Omental fat pad (tissue), 4 donors: ENCODE results near the gene ULK2. TPM values are rescaled to one million over a fixed set of nuclear protein-coding genes. Genes with fewer than 3 reads are reported as not detected.
A peak's percentile ranks its signal among the peaks of the same experiment; 100 is the strongest.

Source experiments
- ATAC-seq: fragments of 150-250 bp; one replicate; pipeline ENCODE4 v1.9.1; 2016; ENCODE audit warnings: mild to moderate bottlenecking, moderate library complexity; ENCODE audit not compliant: low FRiP score
- DNase-seq: peaks from one replicate; pipeline ENCODE4 v3.0.0-alpha.2; 2019; ENCODE audit warnings: low spot score
- CTCF ChIP-seq, 3 donors: fragments of 450-650 bp; IDR thresholded peaks; one replicate each; pipeline ENCODE4 v1.5.1; 2016 to 2017; ENCODE audit warnings: antibody characterized with exemption in 3 of 3, mild to moderate bottlenecking in 3 of 3, moderate library complexity in 2 of 3
- total RNA-seq, 4 donors: library from RNA; depleted of rRNA; stranded (reverse); fragments of >200 nt; gene quantifications; one replicate each; pipeline ENCODE4 v1.1.0, GENCODE V29; 2016

The ULK2 gene
- total RNA-seq, 4 donors from 2014 or later: 18.9 to 35.8 (median 26.5) TPM

DNA sequence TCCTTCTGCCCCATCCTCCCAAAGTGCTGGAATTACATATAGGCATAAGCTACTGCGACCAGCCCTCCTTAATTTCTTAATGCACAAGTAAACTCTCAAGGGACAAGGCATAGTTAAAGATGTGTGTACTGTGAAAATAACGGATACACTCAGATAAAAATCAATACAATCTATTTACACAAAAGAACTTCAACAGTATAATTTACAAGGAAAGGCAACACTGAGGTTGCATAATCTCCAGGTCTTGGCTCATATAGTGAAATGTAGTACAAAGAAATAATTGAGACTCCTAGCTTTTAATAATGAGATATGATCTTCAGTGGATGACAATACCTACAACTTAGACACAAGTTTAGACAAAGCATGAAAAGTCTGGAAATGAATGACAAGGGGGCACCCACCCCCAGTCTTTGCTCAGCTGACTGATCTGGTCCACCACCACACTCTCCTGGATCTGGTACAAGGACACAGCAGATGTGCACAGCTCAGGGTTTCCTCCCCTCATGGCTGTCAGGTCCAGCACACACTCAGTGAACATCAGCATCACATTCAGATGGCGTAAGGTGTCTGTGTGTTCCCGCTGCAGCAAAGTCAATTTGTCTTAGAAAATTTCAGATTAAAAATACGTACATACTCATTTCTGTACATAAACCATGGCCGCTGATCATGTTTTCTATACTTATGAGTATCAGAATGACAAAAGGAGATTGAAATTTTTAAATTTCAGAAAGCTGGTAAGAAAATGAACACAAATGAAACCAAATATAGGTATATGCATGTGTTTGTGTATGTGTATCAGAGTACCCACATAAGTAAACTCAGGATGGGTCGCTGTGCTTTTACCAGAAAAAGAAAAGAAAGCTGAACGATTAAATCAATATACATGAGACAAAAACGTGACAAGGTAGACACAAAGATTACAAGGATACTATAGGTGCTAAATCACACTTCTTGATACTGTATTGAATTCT lies 86.0 kb downstream of the ULK2 start:
- no peak for TF ChIP-seq CTCF (IDR thresholded peaks at IDR 0.05)
- no peak for ATAC-seq
- DNase-seq: no peak

DNA sequence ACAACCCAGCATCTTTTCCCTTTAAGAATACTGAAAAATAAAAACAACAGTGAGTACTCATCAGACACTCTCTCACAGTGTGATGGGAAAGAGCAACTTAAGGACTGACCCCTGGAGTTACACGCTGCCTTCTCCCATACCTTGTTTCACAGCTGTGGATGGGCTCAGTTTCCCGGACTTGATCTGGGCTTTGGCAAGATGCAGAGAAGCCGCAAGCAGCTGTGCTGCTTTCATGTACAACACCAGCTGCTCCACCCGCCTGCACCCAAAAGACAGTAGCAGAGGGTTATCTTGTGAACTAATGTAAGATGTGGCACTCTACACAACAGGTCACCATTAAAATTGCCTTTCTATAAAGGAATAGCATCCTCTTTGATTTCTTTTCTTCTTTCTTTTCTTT lies 86.9 kb downstream of the ULK2 start:
- TF ChIP-seq CTCF (IDR thresholded peaks at IDR 0.05): no peak
- DNase-seq (no peak), ATAC-seq (no peak)

DNA sequence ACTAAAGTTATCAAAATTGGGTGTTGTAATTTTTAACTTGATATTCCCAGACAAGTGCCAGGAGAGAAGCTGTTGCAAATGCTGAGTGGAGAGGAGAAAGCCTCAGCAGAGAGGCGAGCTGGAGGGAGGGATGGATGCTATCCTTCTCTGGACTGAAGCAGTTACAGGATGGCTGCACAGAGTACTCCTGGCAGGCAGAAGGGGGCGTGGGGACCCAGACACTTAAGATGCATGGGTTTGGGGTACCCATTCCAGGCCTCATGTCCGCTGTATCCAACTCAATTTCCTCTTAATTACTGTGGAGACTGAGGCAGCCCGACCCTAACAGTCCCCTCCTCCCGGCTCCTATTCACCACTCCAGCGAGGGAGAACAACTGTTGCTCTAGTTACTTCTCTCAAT lies 94.2 kb downstream of the ULK2 start:
- no peak for TF ChIP-seq CTCF (IDR thresholded peaks at IDR 0.05)
- ATAC-seq (no peak), DNase-seq (no peak)

- DNase-seq (no peak), ATAC-seq (peak; percentile 29)
- no peak for TF ChIP-seq CTCF (IDR thresholded peaks at IDR 0.05)
Measured at GRCh38 chr17:19771971-19772630, 95.6 kb downstream of the ULK2 start.

DNA sequence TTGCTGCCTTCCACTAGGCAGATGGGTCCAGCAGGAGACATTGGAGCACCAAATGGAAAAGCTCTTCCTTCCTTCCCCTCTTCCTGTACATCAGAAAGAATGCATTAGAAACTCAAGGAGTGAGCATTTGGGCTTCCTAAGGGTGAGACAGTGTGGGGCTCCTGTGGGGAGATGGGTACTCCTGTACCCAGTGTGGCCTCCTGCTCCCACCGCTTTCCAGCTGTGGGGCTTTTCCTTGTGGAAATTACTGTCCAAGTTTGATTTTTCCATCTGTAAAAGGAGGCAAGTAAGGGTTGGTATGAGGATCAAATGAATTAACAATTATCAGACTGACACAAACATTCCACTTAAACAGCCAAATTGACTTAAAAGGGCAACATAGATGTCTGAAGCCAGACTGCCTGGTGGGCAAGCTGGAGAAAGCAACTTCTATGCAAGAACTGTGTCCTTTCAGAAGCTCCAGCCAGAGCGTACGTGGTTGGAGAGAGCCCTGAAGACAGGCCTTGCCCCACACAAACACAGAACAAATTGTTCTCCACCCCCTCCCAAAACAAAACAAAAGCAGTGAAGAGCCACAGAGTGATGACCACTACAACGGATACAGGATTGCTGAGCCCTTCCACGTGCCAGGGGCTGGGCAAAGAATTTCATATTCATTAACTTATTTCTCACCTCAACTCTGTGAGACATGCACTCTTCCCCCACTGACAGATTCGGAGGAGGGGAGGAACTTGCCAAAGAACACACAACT lies 96.6 kb downstream of the ULK2 start:
- DNase-seq: no peak
- TF ChIP-seq CTCF (IDR thresholded peaks at IDR 0.05): no peak
- ATAC-seq: no peak

GRCh38 chr17:19769946-19770652 lies 97.6 kb downstream of the ULK2 start:
- no peak for DNase-seq
- ATAC-seq: no peak
- TF ChIP-seq CTCF (IDR thresholded peaks at IDR 0.05): no peak
